Measurements from ENCODE around the gene POLH.
"Not testable (repeated sequence)": the region's sequence is repeated elsewhere in the genome, so short reads cannot be mapped to it uniquely, and the experiment has no call there.

The POLH gene

DNA sequence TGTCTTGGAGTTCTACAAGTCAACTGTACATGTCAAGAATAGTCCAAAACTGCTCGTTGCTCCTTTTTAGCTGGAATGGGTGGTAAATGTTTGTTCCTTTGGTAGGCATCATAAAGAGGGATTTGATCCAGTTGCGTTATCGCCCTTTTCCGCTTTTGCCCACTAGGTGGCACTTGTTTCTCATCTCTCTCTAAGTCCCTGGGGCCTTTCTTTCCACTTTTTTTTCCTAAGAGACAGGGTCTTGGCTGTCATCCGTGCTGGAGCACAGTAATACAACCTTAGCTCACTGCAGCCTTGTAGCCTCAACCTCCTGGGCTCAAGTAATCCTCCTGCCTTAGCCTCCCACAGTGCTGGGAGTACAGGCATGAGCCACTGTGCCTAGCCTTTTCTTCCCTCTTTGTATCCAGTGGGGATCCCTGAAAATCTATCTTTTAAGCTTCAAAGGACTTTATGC, 32.4 kb downstream of the POLH start:
- peak; percentile 32 to 53 for DNase-seq

GRCh38 chr6:43608807-43609206, 32.8 kb downstream of the POLH start:
- DNase-seq: no peak

DNA sequence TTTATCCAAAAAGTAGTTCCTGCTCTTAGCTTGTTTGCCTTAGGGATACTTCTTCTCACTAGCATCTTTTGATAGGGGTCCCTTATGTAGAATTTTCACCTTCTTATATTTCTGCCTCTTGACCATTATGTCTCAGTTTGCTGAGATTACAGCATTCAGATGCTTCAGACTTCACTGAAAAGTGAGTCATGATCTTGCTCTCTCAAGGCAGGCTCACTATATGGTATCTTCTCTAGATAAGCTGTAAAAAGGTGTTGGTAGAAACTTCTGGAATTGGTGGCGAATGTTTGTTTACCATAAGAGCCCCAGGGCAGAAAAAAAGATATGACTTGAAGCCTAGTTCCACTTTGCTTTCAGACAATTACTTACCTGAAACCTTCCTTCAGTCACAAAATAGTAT, 33.4 kb downstream of the POLH start:
- DNase-seq: no peak

GRCh38 chr6:43610431-43610830, 34.4 kb downstream of the POLH start:
- DNase-seq: no peak

DNA sequence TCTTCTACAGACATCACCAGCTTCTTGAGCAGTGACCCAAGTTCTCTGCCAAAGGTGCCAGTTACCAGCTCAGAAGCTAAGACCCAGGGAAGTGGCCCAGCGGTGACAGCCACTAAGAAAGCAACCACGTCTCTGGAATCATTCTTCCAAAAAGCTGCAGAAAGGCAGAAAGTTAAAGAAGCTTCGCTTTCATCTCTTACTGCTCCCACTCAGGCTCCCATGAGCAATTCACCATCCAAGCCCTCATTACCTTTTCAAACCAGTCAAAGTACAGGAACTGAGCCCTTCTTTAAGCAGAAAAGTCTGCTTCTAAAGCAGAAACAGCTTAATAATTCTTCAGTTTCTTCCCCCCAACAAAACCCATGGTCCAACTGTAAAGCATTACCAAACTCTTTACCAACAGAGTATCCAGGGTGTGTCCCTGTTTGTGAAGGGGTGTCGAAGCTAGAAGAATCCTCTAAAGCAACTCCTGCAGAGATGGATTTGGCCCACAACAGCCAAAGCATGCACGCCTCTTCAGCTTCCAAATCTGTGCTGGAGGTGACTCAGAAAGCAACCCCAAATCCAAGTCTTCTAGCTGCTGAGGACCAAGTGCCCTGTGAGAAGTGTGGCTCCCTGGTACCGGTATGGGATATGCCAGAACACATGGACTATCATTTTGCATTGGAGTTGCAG, 37.9 kb downstream of the POLH start:
- no peak for DNase-seq

DNA sequence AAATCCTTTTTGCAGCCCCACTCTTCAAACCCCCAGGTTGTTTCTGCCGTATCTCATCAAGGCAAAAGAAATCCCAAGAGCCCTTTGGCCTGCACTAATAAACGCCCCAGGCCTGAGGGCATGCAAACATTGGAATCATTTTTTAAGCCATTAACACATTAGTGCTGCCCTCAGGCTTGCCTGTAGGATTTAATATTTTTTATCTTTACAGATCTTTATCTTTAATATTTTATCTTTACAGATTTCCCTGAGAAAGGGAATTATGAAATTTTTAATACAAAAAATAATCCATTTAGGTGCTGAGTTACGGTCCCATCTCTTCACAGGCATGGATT, 38.4 kb downstream of the POLH start:
- no peak for DNase-seq

- DNase-seq: no peak
Measured at GRCh38 chr6:43616725-43617472, 40.9 kb downstream of the POLH start.

DNA sequence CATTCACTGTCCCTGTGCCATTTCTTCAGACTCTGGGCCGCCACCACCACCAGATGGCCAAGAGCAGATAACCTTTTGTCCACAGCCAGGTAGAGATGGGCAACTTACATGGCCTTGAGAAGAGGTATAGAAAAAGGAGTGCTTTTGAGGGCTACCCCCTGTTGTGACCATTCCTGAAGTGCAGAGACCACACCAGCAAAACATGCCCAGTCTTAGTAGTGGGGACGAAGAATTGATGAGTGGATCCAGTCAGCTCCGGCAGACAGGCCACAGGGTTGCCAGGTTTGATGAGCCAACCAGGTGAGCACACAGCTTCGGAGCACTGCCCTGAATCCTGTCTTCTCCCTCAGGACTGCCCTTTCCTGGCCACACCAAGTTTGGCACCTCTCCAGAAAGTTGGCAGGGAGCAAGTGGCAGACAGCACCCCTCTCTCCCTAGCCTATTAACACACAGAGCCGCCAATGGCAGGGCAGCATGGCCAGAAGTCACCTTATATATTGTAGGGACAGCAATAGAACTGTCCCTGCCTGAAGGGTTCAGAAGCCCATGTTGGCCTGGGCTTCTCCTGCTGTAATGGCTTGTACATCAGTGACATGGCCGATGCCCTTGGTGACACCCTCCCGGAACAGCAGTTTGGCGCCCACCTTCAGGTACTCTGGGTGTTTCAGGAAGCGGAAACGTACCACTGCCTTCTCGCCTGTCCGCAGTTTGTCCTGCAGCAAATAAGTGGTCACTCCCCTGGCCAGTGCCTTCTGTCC, 45.3 kb downstream of the POLH start:
- DNase-seq: no peak

- no peak for DNase-seq
Measured at GRCh38 chr6:43621836-43622180, 45.8 kb downstream of the POLH start.

GRCh38 chr6:43622541-43622940, 46.6 kb downstream of the POLH start:
- no peak for DNase-seq

- no peak for DNase-seq
Measured at GRCh38 chr6:43623880-43624785, 48.1 kb downstream of the POLH start.

DNA sequence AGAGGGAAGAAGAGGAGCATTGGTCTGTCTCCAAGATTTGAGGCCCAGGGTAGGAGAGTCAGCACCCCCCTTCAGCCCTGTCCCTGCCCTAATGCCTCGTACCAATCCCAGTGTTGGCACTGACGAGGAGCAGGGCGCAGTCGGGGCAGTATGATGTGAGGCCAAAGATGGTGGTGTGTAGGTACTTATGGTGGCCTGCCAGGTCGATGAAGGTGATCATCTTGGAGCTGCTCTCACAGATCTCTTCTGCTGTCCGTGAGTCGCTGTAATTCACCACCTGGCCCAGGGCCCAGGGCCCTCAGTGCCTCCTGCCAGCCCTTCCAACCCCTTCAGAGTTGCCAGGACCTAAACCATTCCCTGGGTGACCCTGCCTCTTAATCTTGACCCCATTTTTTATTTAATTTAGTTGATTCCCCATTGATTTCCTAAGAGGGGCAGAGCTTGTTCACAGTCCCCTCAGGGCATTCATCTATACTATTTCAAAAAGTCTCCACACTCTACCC, 48.9 kb downstream of the POLH start:
- no peak for DNase-seq

DNA sequence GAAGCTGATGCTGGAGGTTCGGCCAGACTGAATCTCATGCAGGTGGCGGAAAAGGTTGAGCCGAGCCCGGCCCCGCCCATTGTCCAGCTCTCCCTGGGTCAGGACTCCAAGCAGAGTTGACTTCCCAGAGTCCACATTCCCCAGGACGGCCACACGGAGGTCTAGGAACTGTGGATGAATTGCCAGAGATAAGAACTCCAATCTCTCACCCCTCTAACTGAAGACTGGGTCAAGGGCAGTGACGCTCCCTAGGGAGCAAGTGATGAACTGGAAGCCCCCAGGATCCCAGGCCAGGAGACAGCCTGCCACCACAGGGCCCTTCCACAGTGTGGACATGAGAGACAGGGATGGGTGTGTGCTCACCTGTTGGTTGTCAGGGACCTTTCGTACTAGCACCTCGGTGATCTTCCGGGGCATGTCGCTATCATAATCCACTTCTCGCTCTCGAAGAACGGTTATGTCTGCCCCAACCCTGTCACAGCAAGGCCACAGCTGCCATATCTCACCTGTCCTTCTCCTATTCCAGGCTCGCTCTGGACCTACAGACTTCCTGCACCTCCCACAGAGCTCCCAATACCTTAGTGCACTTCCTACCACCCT, 49.5 kb downstream of the POLH start:
- no peak for DNase-seq

- no peak for DNase-seq
Measured at GRCh38 chr6:43627008-43627825, 51.2 kb downstream of the POLH start.

- DNase-seq: peak; percentile 38 to 42
Measured at GRCh38 chr6:43628393-43629103, 52.6 kb downstream of the POLH start.

GRCh38 chr6:43629104-43629504, 53.1 kb downstream of the POLH start, which contains the start of gene GTPBP2:
TSS of gene GTPBP2 (minus strand) at chr6:43629264. CDS start at chr6:43629162, 102 bp downstream.
- DNase-seq: peak; percentile 91 to 98

- peak; percentile 73 to 83 for DNase-seq
Measured at GRCh38 chr6:43629505-43630300, 53.7 kb downstream of the POLH start.

- DNase-seq: no peak
Measured at GRCh38 chr6:43630980-43631619, 55.1 kb downstream of the POLH start.

- DNase-seq: not testable (repeated sequence)
Measured at GRCh38 chr6:43633002-43633401, 57.0 kb downstream of the POLH start.

Measured in stimulated activated CD4-positive, alpha-beta T cell treated with anti-CD3 and anti-CD28 coated beads, Interleukin-4, amount 100 ng/mL, for 4 hours (primary cell).